A549 treated with CpdA at 1 μM for 4 hours (cell line): Measurements from ENCODE around the gene ZFYVE1. TPM values are rescaled to one million over a fixed set of nuclear protein-coding genes. Genes with fewer than 3 reads are reported as not detected.

Source experiments
- total RNA-seq: library from RNA; stranded (reverse); fragments of 200-300 nt; extraction: Qiagen RNA extraction; gene quantifications from 5 replicates; pipeline ENCODE4 v1.2.3, GENCODE V29; 2022; ENCODE audit warnings: low read depth

The ZFYVE1 gene
- 8.9 to 11.1 TPM (median 10.1 TPM) in 5 replicates for total RNA-seq

GRCh38 chr14:73026845-73027542, at the start of gene ZFYVE1:
Gene ZFYVE1, minus strand, starts transcription at chr14:73027106. Its CDS starts 2,598 bp downstream, at chr14:73024508.

DNA sequence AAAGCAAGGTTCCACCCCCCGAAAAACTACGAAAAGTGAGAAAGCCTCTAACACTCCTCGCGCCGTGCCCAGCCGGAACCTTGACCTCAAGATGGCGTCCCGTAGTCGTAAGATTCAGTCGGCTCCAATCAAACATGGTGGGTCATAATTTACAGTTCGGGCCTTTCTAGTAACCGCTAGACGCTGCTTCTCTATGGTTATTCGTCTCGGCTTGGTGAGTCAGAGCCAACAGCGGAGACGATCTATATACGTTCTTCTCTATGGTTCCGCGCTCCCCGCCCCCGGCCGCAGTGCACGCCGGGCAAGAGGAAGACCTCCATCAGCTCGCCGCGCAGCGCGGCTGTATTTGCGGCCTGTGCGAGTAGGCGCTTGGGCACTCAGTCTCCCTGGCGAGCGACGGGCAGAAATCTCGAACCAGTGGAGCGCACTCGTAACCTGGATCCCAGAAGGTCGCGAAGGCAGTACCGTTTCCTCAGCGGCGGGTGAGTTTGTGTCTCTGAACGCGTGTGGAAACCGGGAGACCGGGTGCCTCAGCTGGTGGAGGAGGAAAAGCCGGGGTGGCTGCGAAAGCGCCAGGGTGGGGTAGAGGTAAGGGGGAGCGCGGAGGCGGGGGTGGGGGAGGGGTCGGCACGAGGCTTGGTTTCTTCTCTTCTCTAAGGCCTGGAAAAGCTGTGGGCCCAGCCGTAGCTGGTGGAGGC, 31.5 kb upstream of the ZFYVE1 start, which contains the start of gene RBM25:
RBM25 (plus strand) TSS at position 311 of the 698 bp plus-strand sequence. CDS start 13,108 bp downstream, outside the sequence.

DNA sequence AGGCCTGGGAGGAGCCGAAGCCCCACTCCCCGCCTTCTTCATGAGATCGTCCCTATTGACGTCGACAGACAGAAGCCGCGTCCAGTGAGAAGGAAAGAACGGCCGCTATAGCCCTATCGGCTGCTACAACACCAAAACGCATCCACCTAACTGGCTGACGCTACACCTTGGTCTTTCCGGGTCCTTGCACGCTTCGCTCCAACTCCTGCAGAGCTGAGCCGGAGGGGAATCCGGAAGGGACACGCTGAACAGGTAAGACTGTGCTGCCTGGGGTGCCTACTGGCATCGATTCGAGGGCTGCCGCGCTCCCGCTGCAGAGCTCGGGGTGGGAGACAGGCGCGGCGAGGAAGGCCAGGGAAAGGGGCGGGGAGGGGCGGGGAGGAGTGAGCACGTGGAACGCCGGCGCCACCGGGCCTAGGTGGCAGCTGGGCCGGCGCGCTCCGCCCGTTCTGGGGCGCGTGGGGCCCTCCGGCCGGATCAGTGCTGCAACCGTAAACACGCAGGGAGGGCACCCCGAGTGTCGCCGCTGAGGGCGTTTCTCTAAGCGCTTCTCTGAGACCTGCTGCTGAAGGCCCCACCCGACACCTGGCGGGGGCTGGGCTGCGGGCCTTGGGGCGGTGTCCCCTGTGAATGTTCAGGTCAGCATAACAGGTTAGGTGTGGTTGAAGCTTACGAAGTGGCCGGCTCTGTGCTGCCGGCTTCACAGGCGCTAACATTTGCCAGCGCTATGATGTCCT, 100.4 kb downstream of the ZFYVE1 start, which contains the start of gene DCAF4:
DCAF4 (plus strand) TSS at position 173 of the 737 bp plus-strand sequence. CDS start 11,515 bp downstream, outside the sequence.

Other genes starting within 250 kb of the ZFYVE1 start
- 0.10 to 0.61 TPM (median 0.27 TPM) in 5 replicates for gene DPF3, start 133.0 kb downstream of the ZFYVE1 start, total RNA-seq
- gene DCAF4, start 100.6 kb downstream of the ZFYVE1 start, total RNA-seq, result 22.6 to 33.6 TPM (median 26.5 TPM) in 5 replicates
- 52.9 to 78.8 TPM (median 61.1 TPM) in 5 replicates for gene RBM25, start 31.4 kb upstream of the ZFYVE1 start, total RNA-seq
- 58.0 to 69.9 TPM (median 60.3 TPM) in 5 replicates for gene PSEN1, start 109.4 kb upstream of the ZFYVE1 start, total RNA-seq
- 8.4 to 12.8 TPM (median 10.1 TPM) in 5 replicates for gene PAPLN, start 210.4 kb upstream of the ZFYVE1 start, total RNA-seq